Rectal smooth muscle tissue (tissue), 1 donor: ENCODE measurements around the gene DNMT3A.
"Not testable (repeated sequence)": the region's sequence is repeated elsewhere in the genome, so short reads cannot be mapped to it uniquely, and the experiment has no call there.

Experiments
- H3K27ac ChIP-seq: one replicate; pipeline ENCODE4 v1.7.0; 2013; ENCODE audit warnings: low read depth, low read length, inconsistent platforms
- H3K27me3 ChIP-seq: one replicate; pipeline ENCODE4 v1.7.0; 2013; ENCODE audit warnings: low read length; ENCODE audit not compliant: control insufficient read depth, insufficient read depth
- H3K36me3 ChIP-seq: one replicate; pipeline ENCODE4 v1.7.0; 2013; ENCODE audit warnings: low read length; ENCODE audit not compliant: control insufficient read depth, insufficient read depth
- H3K4me1 ChIP-seq: one replicate; pipeline ENCODE4 v1.7.0; 2013; ENCODE audit warnings: low read length; ENCODE audit not compliant: control insufficient read depth, insufficient read depth
- H3K4me3 ChIP-seq: one replicate; pipeline ENCODE4 v1.7.0; 2013; ENCODE audit warnings: low read length
- H3K9ac ChIP-seq: one replicate; pipeline ENCODE4 v1.7.0; 2013; ENCODE audit warnings: low read length

Gene DNMT3A

GRCh38 chr2:25276569-25277465 is 64.9 kb downstream of the DNMT3A start:
- H3K27ac ChIP-seq = peak overlapping the region; percentile 82
- no peaks in the 10 kb centered on the region for H3K27me3 ChIP-seq
- H3K9ac ChIP-seq = no peak overlapping the region
- H3K4me1 ChIP-seq = peaks cover 7% of the 10 kb centered on the region
- H3K4me3 ChIP-seq = peak overlapping the region; percentile 58
- H3K36me3 ChIP-seq = peaks cover 3% of the 10 kb centered on the region

GRCh38 chr2:25275575-25275965 is 66.2 kb downstream of the DNMT3A start:
- H3K9ac ChIP-seq = no peak overlapping the region
- peaks cover 7% of the 10 kb centered on the region for H3K4me1 ChIP-seq
- no peak overlapping the region for H3K27ac ChIP-seq
- H3K27me3 ChIP-seq = no peaks in the 10 kb centered on the region
- H3K36me3 ChIP-seq = no peaks in the 10 kb centered on the region
- no peak overlapping the region for H3K4me3 ChIP-seq

DNA sequence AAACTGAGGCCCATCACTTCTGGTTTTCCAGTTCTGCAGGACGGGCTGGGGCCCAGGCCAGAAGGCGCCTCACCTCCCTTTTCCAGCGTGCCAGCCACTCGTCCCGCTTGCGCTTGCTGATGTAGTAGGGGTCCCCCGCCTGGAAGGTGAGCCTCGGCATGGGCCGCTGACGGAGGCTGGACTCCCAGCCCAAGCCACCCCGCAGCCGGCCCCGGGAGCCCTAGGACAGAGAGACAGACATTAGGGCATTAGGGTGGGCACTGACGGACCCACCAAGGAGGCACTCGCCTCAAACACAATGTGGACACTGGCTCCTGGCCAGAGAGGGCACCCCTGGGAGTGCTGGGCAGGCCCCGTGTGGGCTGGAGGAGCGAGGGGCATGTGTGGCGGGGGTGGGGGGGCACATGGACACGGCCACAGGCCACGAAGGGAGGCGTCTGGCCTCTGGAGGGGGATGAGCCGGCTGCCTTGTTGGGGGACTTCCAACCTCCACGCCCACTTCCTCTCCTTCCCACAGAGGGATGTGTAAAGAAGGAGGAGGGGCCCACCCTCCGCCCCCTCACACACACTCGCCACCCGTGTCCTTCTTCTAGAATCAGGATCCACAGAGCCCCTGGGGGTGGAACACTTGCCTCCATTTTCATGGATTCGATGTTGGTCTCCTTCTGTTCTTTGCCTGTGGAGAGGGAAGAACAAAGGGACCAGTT is 66.7 kb downstream of the DNMT3A start:
- Histone ChIP-seq H3K36me3 (no peaks in the 10 kb centered on the region), H3K4me3 (no peak overlapping the region), H3K27me3 (no peaks in the 10 kb centered on the region), H3K4me1 (peaks cover 7% of the 10 kb centered on the region), H3K27ac (no peak overlapping the region), H3K9ac (no peak overlapping the region)

DNA sequence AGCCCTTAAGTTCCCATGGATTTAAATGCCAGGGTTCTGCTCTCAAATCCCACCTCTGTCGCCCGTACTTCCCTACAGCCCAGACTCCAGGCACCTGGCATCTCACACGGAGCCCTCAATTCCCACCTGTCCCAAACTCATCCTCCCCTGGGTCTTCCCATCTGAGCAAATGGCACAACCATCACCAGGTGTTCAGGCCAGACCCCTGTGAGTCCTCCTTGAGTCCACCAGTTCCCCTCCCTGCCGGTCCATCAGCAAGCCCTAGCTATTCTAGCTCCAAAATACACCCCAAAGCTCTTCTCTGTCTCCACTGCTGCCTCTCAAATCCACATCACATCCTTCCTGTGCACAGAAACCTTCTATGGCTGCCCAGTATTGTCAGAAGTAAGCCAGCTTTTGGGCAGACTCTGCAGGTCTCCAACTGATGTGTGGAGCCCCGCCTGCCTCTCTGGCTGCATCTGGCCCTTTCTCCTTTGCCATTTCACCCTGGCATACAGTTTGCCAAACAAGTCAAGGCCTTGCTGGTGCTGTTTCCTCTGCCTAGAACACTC is 67.7 kb downstream of the DNMT3A start:
- peaks cover 7% of the 10 kb centered on the region for H3K4me1 ChIP-seq
- H3K9ac ChIP-seq = no peak overlapping the region
- no peak overlapping the region for H3K27ac ChIP-seq

GRCh38 chr2:25272705-25273104 is 69.0 kb downstream of the DNMT3A start:
- not testable (repeated sequence) for H3K4me3 ChIP-seq, H3K4me1 ChIP-seq, H3K27me3 ChIP-seq, H3K36me3 ChIP-seq, H3K9ac ChIP-seq, H3K27ac ChIP-seq

More for the DNA sequence above, 67.7 kb downstream of the DNMT3A start:
- no peaks in the 10 kb centered on the region for H3K36me3 ChIP-seq
- H3K4me3 ChIP-seq = no peak overlapping the region
- H3K27me3 ChIP-seq = no peaks in the 10 kb centered on the region

- H3K27me3 ChIP-seq = no peaks in the 10 kb centered on the region
- peaks cover 7% of the 10 kb centered on the region for H3K36me3 ChIP-seq
- H3K9ac ChIP-seq = no peak overlapping the region
- no peak overlapping the region for H3K4me3 ChIP-seq
- no peak overlapping the region for H3K27ac ChIP-seq
- H3K4me1 ChIP-seq = no peaks in the 10 kb centered on the region
These were observed 71.7 kb downstream of the DNMT3A start for GRCh38 chr2:25270061-25270460.

GRCh38 chr2:25269233-25269632 is 72.5 kb downstream of the DNMT3A start:
- Histone ChIP-seq H3K27ac (no peak overlapping the region), H3K4me1 (no peaks in the 10 kb centered on the region), H3K4me3 (no peak overlapping the region), H3K9ac (no peak overlapping the region), H3K36me3 (peaks cover 7% of the 10 kb centered on the region), H3K27me3 (no peaks in the 10 kb centered on the region)

- Histone ChIP-seq H3K27me3 (no peaks in the 10 kb centered on the region), H3K36me3 (peaks cover 7% of the 10 kb centered on the region), H3K9ac (no peak overlapping the region), H3K4me3 (no peak overlapping the region), H3K4me1 (no peaks in the 10 kb centered on the region), H3K27ac (no peak overlapping the region)
These were observed 73.6 kb downstream of the DNMT3A start for GRCh38 chr2:25268139-25268538.

DNA sequence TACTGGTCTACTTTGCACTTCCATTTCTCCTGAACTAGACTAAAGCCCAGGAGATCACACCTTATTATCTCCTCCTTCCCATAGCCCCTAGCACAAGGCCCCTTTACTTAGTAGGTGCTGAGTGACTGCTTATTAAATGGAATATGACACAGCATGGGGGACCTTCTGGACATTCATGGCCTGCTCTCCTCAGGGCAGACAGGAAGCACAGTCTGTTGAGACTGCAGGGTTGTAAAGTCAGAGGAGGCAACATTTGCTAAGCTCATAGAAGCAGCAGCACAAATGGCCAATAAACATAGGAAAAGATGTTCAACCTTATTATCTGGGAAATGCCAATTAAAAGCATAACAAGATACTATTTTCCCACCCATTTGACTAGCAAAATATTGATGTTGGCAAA is 75.3 kb downstream of the DNMT3A start:
- Histone ChIP-seq H3K9ac (no peak overlapping the region), H3K27me3 (no peaks in the 10 kb centered on the region), H3K4me3 (no peak overlapping the region), H3K4me1 (no peaks in the 10 kb centered on the region), H3K36me3 (peaks cover 7% of the 10 kb centered on the region), H3K27ac (no peak overlapping the region)

DNA sequence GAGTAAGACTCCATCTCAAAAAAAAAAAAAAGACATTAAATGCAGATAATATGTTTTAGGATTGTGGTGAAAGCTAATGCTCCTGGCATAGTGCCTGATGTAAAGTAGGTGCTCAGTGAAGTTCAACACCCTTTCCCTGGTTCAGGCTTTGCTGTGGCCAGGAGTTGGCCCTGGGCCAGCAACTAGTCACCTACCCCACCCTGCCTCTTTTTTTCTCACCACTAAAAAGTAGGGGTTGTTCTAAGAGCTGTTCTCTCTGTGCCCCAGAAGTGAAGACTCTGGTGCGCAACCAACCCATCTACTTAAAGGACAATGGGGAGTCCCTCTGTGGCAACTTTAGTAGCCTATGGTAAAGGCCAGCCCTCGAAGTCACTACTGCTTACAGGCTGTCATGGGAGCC is 75.9 kb downstream of the DNMT3A start:
- Histone ChIP-seq H3K9ac (no peak overlapping the region), H3K27me3 (no peaks in the 10 kb centered on the region), H3K4me3 (no peak overlapping the region), H3K36me3 (peaks cover 7% of the 10 kb centered on the region), H3K4me1 (no peaks in the 10 kb centered on the region), H3K27ac (no peak overlapping the region)

- H3K4me3 ChIP-seq = no peak overlapping the region
- H3K9ac ChIP-seq = no peak overlapping the region
- no peaks in the 10 kb centered on the region for H3K4me1 ChIP-seq
- H3K36me3 ChIP-seq = peaks cover 7% of the 10 kb centered on the region
- no peaks in the 10 kb centered on the region for H3K27me3 ChIP-seq
- H3K27ac ChIP-seq = no peak overlapping the region
These were observed 76.7 kb downstream of the DNMT3A start for GRCh38 chr2:25265001-25265400.

DNA sequence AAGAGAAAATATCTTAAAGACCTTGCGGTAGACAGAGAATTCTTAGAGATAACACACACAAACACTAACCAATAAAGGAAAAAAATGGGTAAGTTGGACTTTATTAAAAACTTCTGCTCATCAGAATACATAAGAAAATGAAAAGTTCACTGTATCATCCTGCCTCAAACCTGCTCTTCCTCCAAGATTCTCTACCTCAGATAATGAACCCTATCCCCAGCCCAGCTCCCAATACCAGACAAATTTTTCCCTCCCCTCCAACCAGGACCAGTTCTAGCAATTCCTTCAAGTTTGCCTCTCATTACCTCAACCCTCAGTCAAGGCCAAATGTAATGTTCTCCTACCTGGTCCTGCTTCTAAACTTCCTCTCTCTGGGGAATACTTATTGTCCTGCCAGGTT is 79.4 kb downstream of the DNMT3A start:
- Histone ChIP-seq H3K9ac (no peak overlapping the region), H3K4me1 (peaks cover 6% of the 10 kb centered on the region), H3K36me3 (no peaks in the 10 kb centered on the region), H3K27ac (no peak overlapping the region), H3K27me3 (no peaks in the 10 kb centered on the region), H3K4me3 (no peak overlapping the region)
